Activated CD8-positive, alpha-beta T cell treated with anti-CD3 and anti-CD28 coated beads for 36 hours (primary cell): ENCODE measurements around the gene TOR1AIP2. TPM values are rescaled to one million over a fixed set of nuclear protein-coding genes. Genes with fewer than 3 reads are reported as not detected.

Experiments
- ATAC-seq: fragments of 200-7000 bp; cut with Tn5 transposase; one replicate; pipeline ENCODE4 v1.10.0; 2021; ENCODE audit warnings: mild to moderate bottlenecking, moderate library complexity
- CTCF ChIA-PET: fragments of 350-600 bp; sonication (Branson Sonifier 250); formaldehyde crosslinking; loops from one replicate; lab custom pipeline; 2021; ENCODE audit warnings: antibody characterized with exemption; lab: Charles Lee
- POLR2A ChIA-PET: fragments of 350-600 bp; sonication (Branson Sonifier 250); formaldehyde crosslinking; loops from one replicate; lab custom pipeline; 2021; ENCODE audit warnings: antibody characterized with exemption; lab: Charles Lee
- DNase-seq: peaks from one replicate; pipeline ENCODE4 v3.0.0-alpha.2; 2020
- H3K27ac Mint-ChIP-seq: one replicate; pipeline ENCODE4 v1.8.0; 2021; ENCODE audit warnings: mild to moderate bottlenecking, mixed read lengths
- H3K27me3 Mint-ChIP-seq: one replicate; pipeline ENCODE4 v1.8.0; 2021; ENCODE audit warnings: mixed read lengths
- H3K36me3 Mint-ChIP-seq: one replicate; pipeline ENCODE4 v1.8.0; 2021; ENCODE audit warnings: low read depth, mixed read lengths
- H3K4me1 Mint-ChIP-seq: one replicate; pipeline ENCODE4 v1.8.0; 2021; ENCODE audit warnings: low read depth, mixed read lengths
- H3K4me3 Mint-ChIP-seq: one replicate; pipeline ENCODE4 v1.8.0; 2021; ENCODE audit warnings: mild to moderate bottlenecking, moderate library complexity, mixed read lengths
- H3K9me3 Mint-ChIP-seq: one replicate; pipeline ENCODE4 v1.8.0; 2021; ENCODE audit warnings: mixed read lengths
- CTCF ChIP-seq: fragments of 200-600 bp; IDR thresholded peaks from one replicate; pipeline ENCODE4 v1.8.0; 2022; ENCODE audit warnings: antibody characterized with exemption, mild to moderate bottlenecking
- intact Hi-C: fragments of 100-400 bp; cut with micrococcal nuclease; formaldehyde crosslinking; loops from one replicate; pipeline ENCODE4 v1.10.0; 2022
- total RNA-seq, 2 experiments: library from RNA; stranded (reverse); gene quantifications; one replicate each; pipeline ENCODE4 v1.2.3, GENCODE V29; 2021

Gene TOR1AIP2
- total RNA-seq, 2 experiments from 2014 or later: 39.5 to 45.1 TPM

GRCh38 chr1:179816196-179816960 is 61.2 kb downstream of the TOR1AIP2 start:
- Mint-ChIP-seq H3K9me3 (no peaks in the 10 kb centered on the region), H3K4me3 (no peak overlapping the region), H3K27me3 (no peaks in the 10 kb centered on the region), H3K36me3 (no peaks in the 10 kb centered on the region), H3K4me1 (peaks cover 9% of the 10 kb centered on the region), H3K27ac (no peak overlapping the region)
- no peak for DNase-seq
- ATAC-seq: no peak
- intact Hi-C loops: no loop called here
- ChIA-PET POLR2A (no interaction called here), CTCF (interaction anchor here (1.9 to 14.9 kb wide), 6 partner anchors 7 to 387 kb away, joined by 3 to 634 read pairs (median 16); no protein-coding TSS in a partner anchor)
- TF ChIP-seq CTCF: no peak

DNA sequence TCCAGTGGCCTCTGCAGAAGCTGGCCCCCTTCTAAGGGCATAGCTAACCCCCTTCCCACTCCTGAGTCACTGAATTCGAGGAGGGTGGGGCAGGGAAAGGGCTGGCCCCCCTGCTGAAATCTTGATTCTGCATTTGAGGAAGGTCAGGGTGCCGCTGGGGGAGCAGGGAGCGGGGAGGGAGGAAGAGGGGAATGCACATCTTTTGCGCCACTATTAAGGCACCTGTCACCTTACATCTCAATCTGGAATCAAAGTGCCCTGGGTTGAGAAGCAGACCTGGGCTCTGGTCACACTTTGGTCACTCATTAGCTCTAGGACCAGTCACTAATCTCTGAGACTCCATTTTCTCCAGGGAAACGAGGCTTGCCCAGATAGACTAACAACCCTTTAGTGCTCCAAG is 62.0 kb downstream of the TOR1AIP2 start:
- Mint-ChIP-seq H3K27me3 (no peaks in the 10 kb centered on the region), H3K36me3 (no peaks in the 10 kb centered on the region), H3K4me3 (peak overlapping the region; percentile 79), H3K9me3 (no peaks in the 10 kb centered on the region), H3K27ac (no peak overlapping the region), H3K4me1 (peaks cover 9% of the 10 kb centered on the region)
- POLR2A ChIA-PET: interaction anchor here (1.1 to 2.1 kb wide), 2 partner anchors 12 to 109 kb away, joined by 7 read pairs; no protein-coding TSS in a partner anchor
- ATAC-seq (no peak), DNase-seq (no peak)
- intact Hi-C loops: loop anchor here (1.0 kb wide), 1 partner anchor 15 kb away; no protein-coding TSS in a partner anchor
- CTCF ChIA-PET: interaction anchor here (0.6 to 14.9 kb wide), 37 partner anchors 7 to 531 kb away, joined by 3 to 634 read pairs (median 7); partner anchors contain the start of genes FAM163A and SOAT1
- no peak for TF ChIP-seq CTCF

DNA sequence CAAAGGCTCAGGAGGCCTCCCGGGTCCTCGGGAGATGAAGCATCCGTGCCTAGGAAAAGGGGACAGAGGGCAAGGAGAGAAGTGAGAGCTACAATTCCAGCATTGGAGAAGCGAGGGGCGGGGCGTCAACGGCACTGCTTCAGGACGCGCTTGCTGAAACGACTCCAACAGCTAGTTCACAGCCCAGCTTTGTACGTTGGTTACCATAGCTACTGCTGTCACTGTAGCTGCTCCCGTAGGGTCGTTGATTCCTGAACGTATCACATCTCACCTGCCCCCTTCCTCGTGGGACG is 63.1 kb downstream of the TOR1AIP2 start:
- intact Hi-C loops: loop anchor here (1.0 kb wide), 1 partner anchor 108 kb away; no protein-coding TSS in a partner anchor
- CTCF ChIA-PET: interaction anchor here (0.6 to 14.9 kb wide), 77 partner anchors 9 to 811 kb away, joined by 3 to 634 read pairs (median 4); partner anchors contain the start of genes CEP350, FAM163A and TOR1AIP1
- DNase-seq (no peak), ATAC-seq (no peak)
- peaks cover 13% of the 10 kb centered on the region for H3K4me1 Mint-ChIP-seq
- POLR2A ChIA-PET: interaction anchor here (0.6 to 2.1 kb wide), 5 partner anchors 10 to 340 kb away, joined by 3 to 7 read pairs (median 3); partner anchors contain the start of genes QSOX1 and TOR1AIP1
- H3K9me3 Mint-ChIP-seq: no peaks in the 10 kb centered on the region
- no peak overlapping the region for H3K27ac Mint-ChIP-seq
- peaks cover 2% of the 10 kb centered on the region for H3K27me3 Mint-ChIP-seq
- no peak for TF ChIP-seq CTCF
- H3K36me3 Mint-ChIP-seq: no peaks in the 10 kb centered on the region
- H3K4me3 Mint-ChIP-seq: peak overlapping the region; percentile 79

GRCh38 chr1:179813626-179814545 is 63.7 kb downstream of the TOR1AIP2 start:
- H3K4me3 Mint-ChIP-seq: peak overlapping the region; percentile 79
- no peak overlapping the region for H3K27ac Mint-ChIP-seq
- POLR2A ChIA-PET: interaction anchor here (0.6 to 2.1 kb wide), 5 partner anchors 11 to 341 kb away, joined by 3 to 7 read pairs (median 3); partner anchors contain the start of genes QSOX1 and TOR1AIP1
- no peaks in the 10 kb centered on the region for H3K9me3 Mint-ChIP-seq
- DNase-seq (no peak), ATAC-seq (no peak)
- peaks cover 13% of the 10 kb centered on the region for H3K4me1 Mint-ChIP-seq
- CTCF ChIA-PET: interaction anchor here (0.6 to 14.9 kb wide), 61 partner anchors 9 to 562 kb away, joined by 3 to 634 read pairs (median 5); partner anchors contain the start of gene CEP350
- H3K27me3 Mint-ChIP-seq: peaks cover 2% of the 10 kb centered on the region
- no peaks in the 10 kb centered on the region for H3K36me3 Mint-ChIP-seq
- intact Hi-C loops: loop anchor here (1.0 kb wide), 1 partner anchor 108 kb away; no protein-coding TSS in a partner anchor
- TF ChIP-seq CTCF: no peak
